A673 (cell line): ENCODE data around the gene KCNMA1.

Experiments used
- EZH2 ChIP-seq: fragments of 200-600 bp; sonication (generic); IDR thresholded peaks from 2 replicates; pipeline ENCODE4 v1.6.1; 2017; ENCODE audit warnings: borderline replicate concordance, low read depth, mild to moderate bottlenecking, mixed read lengths, antibody characterized with exemption, low read length; ENCODE audit not compliant: poor library complexity, severe bottlenecking
- TF ChIP-seq, protein P1 (sequence below): fragments of 300-800, 200-600 bp; sonication (generic); conservative IDR thresholded peaks from 2 replicates; pipeline ENCODE4 v1.5.1; 2017; ENCODE audit warnings: low read depth, mild to moderate bottlenecking, antibody characterized with exemption, low read length, moderate library complexity, mixed read lengths

DNA sequence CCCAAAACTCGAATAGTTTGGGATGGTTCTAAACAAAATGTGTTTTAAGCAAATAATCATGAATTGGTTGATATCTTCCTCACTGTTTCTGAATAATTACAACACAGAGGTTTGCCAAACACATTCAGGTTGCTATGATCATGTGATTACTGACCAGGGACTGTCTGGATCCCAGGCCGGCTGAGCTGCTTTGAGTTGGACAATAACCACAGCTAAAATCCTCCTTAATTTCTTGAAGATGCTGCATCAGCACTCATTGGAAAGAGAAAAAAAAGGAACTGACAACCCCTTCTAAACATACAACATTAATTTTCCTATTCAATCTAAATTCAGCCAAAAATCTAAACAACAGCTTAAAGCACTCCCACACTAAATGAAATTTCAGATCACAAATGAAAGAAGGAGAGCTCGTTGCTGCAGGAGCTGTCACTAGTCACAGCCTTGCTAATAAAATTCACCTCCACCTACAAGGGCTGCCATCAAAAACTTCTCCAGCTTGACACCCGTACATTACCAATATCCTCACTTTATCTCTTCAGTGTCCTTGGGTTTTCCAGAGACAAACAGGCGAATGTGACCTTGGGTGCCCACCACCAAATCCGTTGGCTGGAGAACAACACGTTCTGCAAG lies 560.2 kb downstream of the KCNMA1 start:
- TF ChIP-seq, protein P1, sequence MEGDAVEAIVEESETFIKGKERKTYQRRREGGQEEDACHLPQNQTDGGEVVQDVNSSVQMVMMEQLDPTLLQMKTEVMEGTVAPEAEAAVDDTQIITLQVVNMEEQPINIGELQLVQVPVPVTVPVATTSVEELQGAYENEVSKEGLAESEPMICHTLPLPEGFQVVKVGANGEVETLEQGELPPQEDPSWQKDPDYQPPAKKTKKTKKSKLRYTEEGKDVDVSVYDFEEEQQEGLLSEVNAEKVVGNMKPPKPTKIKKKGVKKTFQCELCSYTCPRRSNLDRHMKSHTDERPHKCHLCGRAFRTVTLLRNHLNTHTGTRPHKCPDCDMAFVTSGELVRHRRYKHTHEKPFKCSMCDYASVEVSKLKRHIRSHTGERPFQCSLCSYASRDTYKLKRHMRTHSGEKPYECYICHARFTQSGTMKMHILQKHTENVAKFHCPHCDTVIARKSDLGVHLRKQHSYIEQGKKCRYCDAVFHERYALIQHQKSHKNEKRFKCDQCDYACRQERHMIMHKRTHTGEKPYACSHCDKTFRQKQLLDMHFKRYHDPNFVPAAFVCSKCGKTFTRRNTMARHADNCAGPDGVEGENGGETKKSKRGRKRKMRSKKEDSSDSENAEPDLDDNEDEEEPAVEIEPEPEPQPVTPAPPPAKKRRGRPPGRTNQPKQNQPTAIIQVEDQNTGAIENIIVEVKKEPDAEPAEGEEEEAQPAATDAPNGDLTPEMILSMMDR = no peak
- no peak for TF ChIP-seq EZH2
